B cell (primary cell): ENCODE data around the gene CHN1.

ENCODE experiments used
- EZH2 ChIP-seq: IDR thresholded peaks from 2 replicates; pipeline ENCODE4 v1.6.1; 2012; ENCODE audit warnings: borderline replicate concordance, low read depth, mild to moderate bottlenecking, moderate library complexity, low read length; ENCODE audit not compliant: insufficient read depth, poor library complexity, severe bottlenecking
- TF ChIP-seq, protein P1 (sequence below): fragments of 200-600 bp; IDR thresholded peaks from one replicate; pipeline ENCODE4 v1.8.0; 2022; ENCODE audit warnings: antibody characterized with exemption, mild to moderate bottlenecking

DNA sequence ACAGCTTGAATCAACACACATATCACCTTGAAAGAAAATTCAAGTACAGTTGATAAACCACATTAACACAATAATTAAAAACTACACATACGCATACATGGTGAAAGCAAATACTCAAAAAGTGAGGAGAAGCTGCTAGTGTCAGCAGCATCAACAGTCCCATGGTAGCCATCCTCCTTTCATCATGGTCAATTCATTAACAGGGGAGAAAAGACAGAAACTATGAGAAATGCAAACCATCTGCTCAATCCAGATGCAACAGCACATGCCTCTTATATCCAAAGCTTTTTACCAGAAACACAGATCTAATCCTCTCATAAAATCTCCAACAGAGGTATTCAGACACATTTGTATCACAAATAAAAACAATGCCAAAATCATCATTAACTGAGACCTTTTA lies 159.0 kb downstream of the CHN1 start:
- TF ChIP-seq, protein P1, sequence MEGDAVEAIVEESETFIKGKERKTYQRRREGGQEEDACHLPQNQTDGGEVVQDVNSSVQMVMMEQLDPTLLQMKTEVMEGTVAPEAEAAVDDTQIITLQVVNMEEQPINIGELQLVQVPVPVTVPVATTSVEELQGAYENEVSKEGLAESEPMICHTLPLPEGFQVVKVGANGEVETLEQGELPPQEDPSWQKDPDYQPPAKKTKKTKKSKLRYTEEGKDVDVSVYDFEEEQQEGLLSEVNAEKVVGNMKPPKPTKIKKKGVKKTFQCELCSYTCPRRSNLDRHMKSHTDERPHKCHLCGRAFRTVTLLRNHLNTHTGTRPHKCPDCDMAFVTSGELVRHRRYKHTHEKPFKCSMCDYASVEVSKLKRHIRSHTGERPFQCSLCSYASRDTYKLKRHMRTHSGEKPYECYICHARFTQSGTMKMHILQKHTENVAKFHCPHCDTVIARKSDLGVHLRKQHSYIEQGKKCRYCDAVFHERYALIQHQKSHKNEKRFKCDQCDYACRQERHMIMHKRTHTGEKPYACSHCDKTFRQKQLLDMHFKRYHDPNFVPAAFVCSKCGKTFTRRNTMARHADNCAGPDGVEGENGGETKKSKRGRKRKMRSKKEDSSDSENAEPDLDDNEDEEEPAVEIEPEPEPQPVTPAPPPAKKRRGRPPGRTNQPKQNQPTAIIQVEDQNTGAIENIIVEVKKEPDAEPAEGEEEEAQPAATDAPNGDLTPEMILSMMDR = no peak
- TF ChIP-seq EZH2 = no peak
